ENCODE data around the gene CARM1. TPM values are rescaled to one million over a fixed set of nuclear protein-coding genes. Genes with fewer than 3 reads are reported as not detected.

CARM1 gene
- total and polyA plus RNA-seq, 2 of the 13 experiments (the other 11 are each of a cell fraction or from before 2014, with no cell fraction given) = 27.6 to 55.8 TPM

- no peak; the same call in 1 of the 2 replicates for TF ChIP-seq TRAFD1 (CRISPR knock-in tag; IDR thresholded peaks at IDR 0.05; ENCODE audit: borderline replicate concordance)
- TF ChIP-seq ZBTB42 (CRISPR knock-in tag; IDR thresholded peaks at IDR 0.05) = no peak
- TF ChIP-seq KLF13 (CRISPR knock-in tag; IDR thresholded peaks at IDR 0.05) = 0 out of 2 replicates have a peak, but pooled peaks have one; percentile 55
- TF ChIP-seq ZNF33B (CRISPR knock-in tag; IDR thresholded peaks at IDR 0.05) = no peak
- TF ChIP-seq ZNF367 (CRISPR knock-in tag; IDR thresholded peaks at IDR 0.05; ENCODE audit: borderline replicate concordance) = no peak
- peak; percentile 66 for TF ChIP-seq PBX2 (CRISPR knock-in tag; IDR thresholded peaks at IDR 0.05)
- TF ChIP-seq KLF6 (CRISPR knock-in tag; IDR thresholded peaks at IDR 0.05) = peak; percentile 59; the same call in 1 of the 2 replicates
- TF ChIP-seq ZBTB10 (CRISPR knock-in tag; IDR thresholded peaks at IDR 0.05; ENCODE audit: borderline replicate concordance) = no peak
- TF ChIP-seq MEIS1 (CRISPR knock-in tag; IDR thresholded peaks at IDR 0.05; ENCODE audit: borderline replicate concordance) = peak; percentile 75; the same call in 1 of the 2 replicates
- peak; percentile 93 for TF ChIP-seq AGO2 (optimal IDR thresholded peaks at IDR 0.05; ENCODE audit: low read depth, low read length)
- TF ChIP-seq ZNF512B (CRISPR knock-in tag; IDR thresholded peaks at IDR 0.05; ENCODE audit: borderline replicate concordance) = no peak
- no peak for TF ChIP-seq SRY (CRISPR knock-in tag; IDR thresholded peaks at IDR 0.05)
- peak; percentile 76; the same call in 1 of the 2 replicates for TF ChIP-seq ARID4A (CRISPR knock-in tag; IDR thresholded peaks at IDR 0.05; ENCODE audit: borderline replicate concordance)
- peak; percentile 42; the same call in 1 of the 2 replicates for TF ChIP-seq ZBTB7B (CRISPR knock-in tag; IDR thresholded peaks at IDR 0.05)
- peak; percentile 16; the same call in 1 of the 2 replicates for TF ChIP-seq ZNF776 (CRISPR knock-in tag; IDR thresholded peaks at IDR 0.05)
These were observed 35.4 kb upstream of the CARM1 start, which contains the start of gene TMED1 (continued) for GRCh38 chr19:10835754-10836478.
